Renal pelvis (tissue), 4 donors: ENCODE results near the gene CAMTA1. TPM values are rescaled to one million over a fixed set of nuclear protein-coding genes. Genes with fewer than 3 reads are reported as not detected.
"Not testable (repeated sequence)": the region's sequence is repeated elsewhere in the genome, so short reads cannot be mapped to it uniquely, and the experiment has no call there.

Experiments
- DNase-seq: peaks from one replicate; pipeline ENCODE4 v3.0.0-alpha.2; 2013
- polyA plus RNA-seq, 3 donors: library from polyadenylated mRNA; unstranded; fragments of 120-200 nt; gene quantifications; one replicate each; pipeline ENCODE4 v1.2.1, GENCODE V29; 2013; ENCODE audit not compliant: insufficient read length in 3 of 3

The CAMTA1 gene
- polyA plus RNA-seq, 3 donors: 72.3 to 83.1 (median 76.0) TPM

GRCh38 chr1:7604906-7605305 is 819.7 kb downstream of the CAMTA1 start:
- not testable (repeated sequence) for DNase-seq

GRCh38 chr1:7606096-7606495 is 820.8 kb downstream of the CAMTA1 start:
- no peak for DNase-seq

DNA sequence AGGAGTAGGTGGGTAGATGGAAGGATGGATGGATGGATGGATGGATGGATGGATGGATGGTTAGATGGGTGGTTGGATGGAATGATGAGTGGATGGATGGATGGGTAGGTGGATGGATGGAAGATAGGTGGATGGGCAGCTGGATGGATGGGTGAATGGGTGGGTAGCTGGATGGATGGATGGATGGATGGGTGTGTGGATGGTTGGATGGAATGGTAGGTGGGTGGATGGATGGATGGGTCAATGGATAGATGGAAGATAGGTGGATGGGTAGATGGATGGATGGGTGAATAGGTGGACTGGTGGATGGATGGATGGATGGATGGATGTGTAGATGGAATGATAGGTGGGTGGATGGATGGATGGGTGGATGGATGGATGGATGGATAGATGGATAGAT is 821.8 kb downstream of the CAMTA1 start:
- DNase-seq: no peak

DNA sequence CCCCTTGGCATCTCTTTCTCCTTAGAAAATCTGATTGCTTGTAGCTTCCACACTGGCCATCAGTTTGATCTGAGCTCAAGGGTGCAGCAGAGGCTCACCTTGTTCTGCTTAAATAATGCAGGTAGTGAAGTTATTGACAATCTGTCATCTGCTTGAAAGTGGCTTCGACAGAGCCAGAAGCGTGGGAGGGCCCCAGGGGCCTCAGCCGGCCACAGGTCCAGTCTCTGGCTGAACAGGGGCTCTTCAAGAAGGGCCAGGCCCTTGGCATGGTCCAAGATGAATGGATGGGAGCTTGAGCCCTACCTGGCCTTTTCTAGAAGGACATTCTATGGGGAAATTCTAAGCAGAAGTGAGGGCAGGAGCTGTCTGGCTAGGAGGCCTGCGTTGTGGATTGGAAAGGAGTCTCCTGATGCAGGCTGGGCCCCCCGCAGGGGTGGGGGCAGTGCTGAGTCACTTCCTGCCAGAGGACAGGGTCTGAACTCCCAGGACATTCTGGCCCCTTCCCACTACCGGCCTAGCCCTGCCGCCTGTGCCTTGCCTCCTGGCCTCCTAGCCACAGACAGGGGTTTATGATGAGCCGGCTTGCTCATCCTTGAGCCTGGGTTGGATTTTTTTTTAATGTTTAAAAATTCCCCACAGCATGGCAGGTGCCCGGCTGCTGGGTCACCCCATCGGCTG is 823.5 kb downstream of the CAMTA1 start:
- DNase-seq: no peak

- no peak for DNase-seq
Observed at GRCh38 chr1:7609311-7609994, 824.2 kb downstream of the CAMTA1 start.

DNA sequence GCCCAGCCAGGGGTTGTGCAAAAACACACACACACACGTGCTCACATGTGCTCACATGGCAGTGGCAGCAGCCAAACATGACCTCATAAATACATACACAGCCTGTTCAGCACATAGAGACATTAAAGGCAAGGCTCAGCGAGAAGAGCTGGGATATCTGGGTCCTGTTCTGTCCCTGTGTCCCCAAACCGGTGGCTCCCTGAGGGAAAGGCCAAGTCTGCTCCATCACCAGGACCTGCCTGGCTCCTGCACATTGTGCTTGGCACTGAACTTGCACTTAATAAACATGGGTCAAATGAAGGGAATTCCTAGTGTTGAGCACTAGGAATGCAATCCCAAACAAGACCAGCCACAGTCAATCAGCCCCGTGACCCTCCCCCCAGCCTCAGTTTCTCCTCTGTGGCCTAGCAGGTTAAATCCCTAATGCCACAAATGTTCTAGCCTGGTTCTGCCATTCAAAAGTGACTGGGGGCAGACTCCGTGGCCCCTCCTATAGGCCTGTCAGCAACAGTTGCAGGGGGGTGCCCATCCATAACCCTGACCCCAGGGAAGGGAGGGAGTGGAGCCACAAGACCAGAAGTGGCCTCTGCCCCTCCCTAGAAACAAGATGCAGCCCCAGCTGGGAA is 825.0 kb downstream of the CAMTA1 start:
- no peak for DNase-seq

GRCh38 chr1:7610936-7611335 is 825.7 kb downstream of the CAMTA1 start:
- DNase-seq: no peak

DNA sequence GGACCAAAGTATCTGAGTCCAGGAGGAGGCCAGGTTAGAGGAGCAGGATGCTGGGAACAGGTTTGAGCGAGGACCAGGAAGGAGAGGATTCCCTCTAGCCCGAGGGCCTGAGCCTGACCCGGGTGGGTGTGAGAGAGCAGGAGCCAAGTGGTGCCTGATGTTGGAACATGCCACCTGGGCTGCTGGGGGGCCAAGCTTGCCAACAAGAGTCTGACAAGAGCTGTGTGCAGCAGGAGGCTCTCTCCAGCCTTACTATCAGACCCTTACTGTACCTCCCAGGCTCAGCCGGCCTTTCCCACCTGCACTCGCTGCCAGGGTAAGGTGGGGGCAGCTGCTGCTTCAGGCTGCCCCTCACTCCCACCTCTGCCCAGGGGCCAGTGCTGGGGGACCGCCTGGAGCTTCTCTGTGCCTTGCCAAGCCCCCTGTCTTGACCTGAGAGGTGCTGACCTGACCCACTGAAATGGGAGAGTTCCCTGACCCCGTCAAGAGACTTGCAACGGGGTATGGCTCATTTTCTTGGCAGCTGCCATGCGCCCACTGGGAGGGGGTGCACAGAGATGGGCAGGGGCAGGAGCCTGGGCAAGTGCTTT is 826.3 kb downstream of the CAMTA1 start:
- DNase-seq: no peak

DNA sequence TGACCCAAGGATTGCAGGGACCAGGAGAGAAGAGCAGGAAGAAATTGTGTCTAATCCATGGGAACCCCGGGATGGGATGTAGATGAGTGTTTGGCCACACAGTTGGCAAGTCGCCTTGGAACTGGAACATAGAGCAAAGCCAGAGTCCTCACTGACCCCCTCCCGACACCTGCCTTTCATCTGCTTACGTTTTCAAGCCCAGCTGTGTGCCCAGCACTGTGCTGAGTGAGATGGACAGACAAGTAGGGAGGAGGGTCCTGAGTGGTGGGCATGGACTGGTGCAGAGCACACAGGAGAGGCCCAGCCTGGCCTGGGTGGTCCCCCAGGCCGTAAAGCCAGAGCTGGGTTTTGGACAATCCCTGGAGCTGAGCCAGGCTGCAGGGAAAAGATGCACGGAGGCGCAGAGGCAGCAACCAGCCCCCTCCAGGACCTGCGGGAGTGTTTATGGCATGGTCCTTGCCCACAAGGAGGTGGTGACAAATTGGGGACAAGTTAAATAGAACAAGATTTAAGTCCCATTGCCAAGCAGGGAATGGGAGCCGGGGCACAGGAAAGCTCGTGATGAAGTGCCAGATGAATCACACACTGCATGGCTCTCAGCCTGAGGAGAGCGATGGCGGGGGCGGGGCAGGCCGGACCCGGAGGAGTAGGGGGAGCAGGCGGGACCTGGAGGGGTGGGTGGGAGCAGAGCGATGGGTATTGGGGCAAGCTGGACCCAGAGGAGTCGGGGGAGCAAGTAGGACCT is 828.0 kb downstream of the CAMTA1 start:
- DNase-seq: no peak

DNA sequence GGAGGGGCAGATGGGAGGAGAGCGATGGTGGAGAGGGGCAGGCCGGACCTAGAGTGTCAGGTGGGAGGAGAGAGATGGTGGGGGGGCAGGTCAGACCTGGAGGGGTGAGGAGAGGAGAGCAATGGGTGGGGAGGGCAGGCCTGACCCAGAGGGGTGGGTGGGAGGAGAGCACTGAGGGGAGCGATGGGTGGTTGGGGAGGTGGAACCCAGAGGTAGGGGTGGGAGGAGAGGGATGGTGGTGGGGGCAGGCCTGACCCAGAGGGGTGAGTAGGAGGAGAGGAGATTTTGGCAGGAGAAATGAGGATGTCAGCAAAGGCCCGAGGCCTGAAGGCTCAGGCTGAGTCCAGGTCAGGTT is 828.6 kb downstream of the CAMTA1 start:
- no peak for DNase-seq

DNA sequence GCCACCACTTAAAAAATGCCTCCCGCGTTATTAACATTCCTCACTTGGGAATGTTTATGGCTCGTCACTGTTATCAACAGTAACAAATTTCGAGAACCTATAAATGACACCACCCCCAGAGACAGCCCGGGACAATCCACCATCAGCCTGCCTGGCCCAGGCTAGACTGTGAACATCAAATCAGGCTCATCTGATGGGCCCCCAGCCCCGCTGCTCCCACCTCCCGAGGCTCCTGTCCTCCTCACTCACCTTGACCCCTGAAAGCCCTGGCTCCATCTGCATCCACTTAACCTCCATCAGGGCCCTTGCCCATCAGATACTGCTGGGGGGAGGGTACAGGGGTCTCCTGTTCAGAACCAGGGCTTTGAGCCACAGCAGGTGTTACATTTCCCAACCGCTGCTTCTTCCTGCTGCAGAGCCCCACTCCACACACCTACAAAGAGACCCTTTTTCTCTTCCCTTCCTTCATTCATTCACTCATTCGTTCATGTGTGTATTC is 829.4 kb downstream of the CAMTA1 start:
- no peak for DNase-seq

GRCh38 chr1:7615138-7615537 is 829.9 kb downstream of the CAMTA1 start:
- DNase-seq: no peak

GRCh38 chr1:7616076-7616832 is 831.0 kb downstream of the CAMTA1 start:
- peak; percentile 66 for DNase-seq

- no peak for DNase-seq
Observed at GRCh38 chr1:7616953-7617352, 831.7 kb downstream of the CAMTA1 start.

- DNase-seq: no peak
Observed at GRCh38 chr1:7617826-7618225, 832.6 kb downstream of the CAMTA1 start.

GRCh38 chr1:7620196-7620595 is 834.9 kb downstream of the CAMTA1 start:
- DNase-seq: no peak

DNA sequence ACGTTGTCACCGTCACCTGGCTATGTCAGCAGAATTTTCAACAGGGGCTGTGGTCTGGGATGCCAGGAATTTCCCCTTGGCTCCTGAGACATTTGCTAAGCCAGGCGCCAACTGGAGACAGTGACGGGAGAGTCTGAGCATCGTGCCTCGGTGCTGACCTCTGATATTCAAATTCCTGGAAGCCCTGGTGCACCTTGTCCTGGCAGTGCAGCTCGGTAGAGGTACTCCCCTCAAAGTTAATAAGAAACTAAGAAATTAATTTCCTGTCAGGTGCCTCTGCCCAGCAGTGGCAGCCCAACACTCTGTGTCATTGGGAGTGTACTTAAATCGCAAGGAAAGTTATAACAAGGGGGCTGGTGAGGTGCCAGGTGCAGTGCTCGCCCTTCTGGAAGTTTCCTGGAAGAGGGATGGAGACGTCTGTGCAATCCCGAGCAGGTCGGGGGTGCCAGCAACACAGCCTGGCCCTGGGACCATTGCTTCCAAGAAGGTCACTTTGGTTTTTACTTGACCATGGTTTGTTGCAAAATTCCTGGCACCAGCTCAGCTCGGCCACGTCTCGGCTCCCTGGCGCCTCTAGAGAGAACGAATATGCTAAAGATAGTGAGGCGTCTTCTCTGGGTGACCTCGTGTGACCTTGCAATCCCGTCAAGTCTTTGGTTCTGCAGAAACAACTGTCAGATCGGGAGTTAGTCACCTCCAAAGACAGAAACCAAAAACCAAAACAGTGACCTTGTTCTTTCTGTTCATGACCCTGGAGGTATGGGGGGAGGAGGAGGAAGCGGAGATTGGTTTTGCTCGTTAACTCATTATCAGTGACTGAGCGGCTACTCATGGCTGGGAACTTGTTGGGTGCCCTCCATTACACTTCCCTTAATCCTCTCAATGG is 836.3 kb downstream of the CAMTA1 start:
- DNase-seq: no peak

DNA sequence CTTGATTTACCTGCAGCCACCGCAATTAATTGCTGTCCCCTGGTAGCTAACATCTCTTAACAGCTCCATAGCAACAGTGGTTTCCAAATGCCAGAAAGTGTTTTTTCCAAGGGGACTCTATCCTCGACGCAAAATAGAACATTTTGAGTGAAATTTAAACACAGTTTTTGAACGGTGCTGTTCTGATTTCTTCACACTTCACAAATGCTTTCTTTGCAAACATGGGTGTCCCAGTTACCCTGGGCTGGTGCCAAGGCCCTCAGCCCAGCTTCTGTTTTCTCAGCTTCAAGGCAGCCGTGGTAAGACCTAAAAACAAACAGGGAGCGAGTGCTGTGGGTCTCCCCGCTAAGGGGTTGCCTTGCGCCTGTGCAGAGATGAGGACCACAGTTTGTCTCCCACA is 838.6 kb downstream of the CAMTA1 start:
- DNase-seq: no peak

- DNase-seq: no peak
Observed at GRCh38 chr1:7624791-7625355, 839.6 kb downstream of the CAMTA1 start.

DNA sequence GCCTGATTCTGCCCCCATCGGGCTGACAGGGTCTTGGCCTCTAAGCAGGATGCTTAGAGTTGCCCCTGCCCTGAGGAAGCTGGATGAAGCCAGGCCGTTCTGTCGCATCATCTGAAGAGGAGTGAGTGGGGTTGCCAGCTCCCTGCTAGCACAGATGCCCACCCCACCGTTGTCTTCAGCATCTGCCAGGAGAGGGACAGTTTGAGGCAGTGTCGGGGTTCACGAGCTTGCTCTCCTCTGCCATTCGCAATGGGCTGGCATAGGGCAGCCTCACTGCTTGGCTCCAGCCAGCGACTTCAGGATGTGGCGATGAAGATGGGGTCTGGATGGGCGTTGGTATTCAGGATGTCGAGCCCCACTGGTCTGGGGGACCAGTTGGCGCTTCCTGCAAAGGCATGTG is 840.1 kb downstream of the CAMTA1 start:
- no peak for DNase-seq
